Mesothelial cell of epicardium (in vitro differentiated cells): ENCODE data around the gene EPB41L3. TPM values are rescaled to one million over a fixed set of nuclear protein-coding genes. Genes with fewer than 3 reads are reported as not detected.
"Not testable (repeated sequence)": the region's sequence is repeated elsewhere in the genome, so short reads cannot be mapped to it uniquely, and the experiment has no call there.

Experiments used
- DNase-seq, 2 experiments: peaks; one replicate each; pipeline ENCODE4 v3.0.0; 2021; ENCODE audit warnings: low spot score in 2 of 2; ENCODE audit not compliant: unreplicated experiment in 2 of 2
- H3K27ac Mint-ChIP-seq: 2 replicates; pipeline ENCODE4 v1.8.0; 2021; ENCODE audit warnings: mixed read lengths
- H3K27me3 Mint-ChIP-seq: 2 replicates; pipeline ENCODE4 v1.8.0; 2021; ENCODE audit warnings: low read depth, mixed read lengths
- H3K36me3 Mint-ChIP-seq: 2 replicates; pipeline ENCODE4 v1.8.0; 2021; ENCODE audit warnings: mixed read lengths
- H3K4me1 Mint-ChIP-seq: 2 replicates; pipeline ENCODE4 v1.8.0; 2021; ENCODE audit warnings: mixed read lengths
- H3K4me3 Mint-ChIP-seq: 2 replicates; pipeline ENCODE4 v1.8.0; 2021; ENCODE audit warnings: mild to moderate bottlenecking, moderate library complexity, mixed read lengths
- H3K9me3 Mint-ChIP-seq: 2 replicates; pipeline ENCODE4 v1.8.0; 2021; ENCODE audit warnings: mixed read lengths
- CTCF ChIP-seq: fragments of 200-600 bp; sonication (generic); IDR thresholded peaks from one replicate; pipeline ENCODE4 v1.5.0; 2021; ENCODE audit warnings: antibody characterized with exemption; ENCODE audit not compliant: unreplicated experiment
- total RNA-seq: library from RNA; stranded (reverse); gene quantifications from 3 replicates; pipeline ENCODE4 v1.2.1, GENCODE V29; 2021

The EPB41L3 gene
- total RNA-seq, 1 donor from 2014 or later, result 61.9 TPM

DNA sequence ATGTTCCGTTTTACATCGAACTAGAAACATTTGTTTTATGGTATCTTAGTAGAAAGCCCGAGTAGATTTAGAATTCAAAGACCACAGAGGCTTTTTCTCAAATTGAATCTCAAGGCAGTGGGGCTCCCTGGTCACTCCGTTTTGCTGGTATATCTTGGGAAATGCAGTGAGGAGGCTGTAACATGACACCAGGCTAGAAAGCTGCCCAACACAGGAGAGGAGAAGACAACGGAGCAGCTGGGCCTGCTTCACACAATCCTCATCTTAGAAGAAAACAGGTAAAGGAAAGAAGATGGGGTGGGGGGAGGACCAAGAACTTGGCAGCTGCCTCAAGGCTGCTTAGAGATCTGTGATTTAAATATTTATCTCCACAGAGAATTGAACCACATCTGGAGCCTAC is 38.3 kb upstream of the EPB41L3 start:
- H3K4me1 Mint-ChIP-seq, result peaks cover 35% of the 10 kb centered on the region
- no peaks in the 10 kb centered on the region for H3K27me3 Mint-ChIP-seq
- no peak for TF ChIP-seq CTCF
- no peaks in the 10 kb centered on the region for H3K36me3 Mint-ChIP-seq
- DNase-seq, result peak in 1 of 2 experiments; percentile 40
- H3K27ac Mint-ChIP-seq, result peak overlapping the region; percentile 90
- H3K9me3 Mint-ChIP-seq, result no peaks in the 10 kb centered on the region
- H3K4me3 Mint-ChIP-seq, result no peak overlapping the region

DNA sequence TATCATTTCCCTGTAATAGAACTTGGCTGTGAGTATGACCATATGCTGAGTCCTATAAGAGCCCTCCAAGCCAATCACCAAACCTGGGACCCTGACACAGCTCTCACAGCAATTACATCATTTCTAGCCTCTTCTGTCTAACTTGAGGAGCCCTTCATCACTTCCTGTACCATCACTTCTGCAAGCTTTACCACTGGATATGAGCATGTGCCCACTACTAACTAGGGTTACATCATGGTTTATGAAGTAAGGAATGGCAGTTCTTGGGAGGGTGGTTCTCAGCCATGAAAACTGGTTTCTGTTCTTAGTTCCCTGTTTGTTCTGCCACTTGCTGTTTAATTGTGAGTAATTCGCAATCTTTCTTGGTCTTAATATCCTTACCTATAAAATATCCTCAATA is 31.0 kb upstream of the EPB41L3 start:
- Mint-ChIP-seq H3K36me3 (no peaks in the 10 kb centered on the region), H3K4me3 (no peak overlapping the region), H3K27me3 (no peaks in the 10 kb centered on the region), H3K4me1 (peaks cover 5% of the 10 kb centered on the region), H3K9me3 (no peaks in the 10 kb centered on the region), H3K27ac (no peak overlapping the region)
- no peak for DNase-seq
- no peak for TF ChIP-seq CTCF

- H3K4me3 Mint-ChIP-seq, result no peak overlapping the region
- H3K4me1 Mint-ChIP-seq, result peaks cover 5% of the 10 kb centered on the region
- DNase-seq, result no peak
- H3K9me3 Mint-ChIP-seq, result no peaks in the 10 kb centered on the region
- TF ChIP-seq CTCF, result no peak
- no peak overlapping the region for H3K27ac Mint-ChIP-seq
- H3K27me3 Mint-ChIP-seq, result no peaks in the 10 kb centered on the region
- no peaks in the 10 kb centered on the region for H3K36me3 Mint-ChIP-seq
Observed at GRCh38 chr18:5571666-5572065, 27.9 kb upstream of the EPB41L3 start.

GRCh38 chr18:5570613-5571012 is 26.8 kb upstream of the EPB41L3 start:
- DNase-seq, H3K36me3 Mint-ChIP-seq, H3K4me3 Mint-ChIP-seq, H3K4me1 Mint-ChIP-seq, H3K27me3 Mint-ChIP-seq, H3K9me3 Mint-ChIP-seq: not testable (repeated sequence)
- H3K27ac Mint-ChIP-seq, result peak overlapping the region; percentile 50

GRCh38 chr18:5568416-5568815 is 24.6 kb upstream of the EPB41L3 start:
- TF ChIP-seq CTCF, result no peak
- Mint-ChIP-seq H3K36me3 (no peaks in the 10 kb centered on the region), H3K27ac (no peak overlapping the region), H3K4me1 (peaks cover 5% of the 10 kb centered on the region), H3K9me3 (no peaks in the 10 kb centered on the region), H3K27me3 (no peaks in the 10 kb centered on the region), H3K4me3 (no peak overlapping the region)
- DNase-seq, result no peak

GRCh38 chr18:5558851-5559250 is 15.1 kb upstream of the EPB41L3 start:
- Mint-ChIP-seq H3K27me3 (no peaks in the 10 kb centered on the region), H3K4me1 (no peaks in the 10 kb centered on the region), H3K9me3 (no peaks in the 10 kb centered on the region), H3K27ac (no peak overlapping the region), H3K4me3 (no peak overlapping the region), H3K36me3 (no peaks in the 10 kb centered on the region)
- no peak for DNase-seq
- no peak for TF ChIP-seq CTCF
